ENCODE results near the gene RAB3GAP1. TPM values are rescaled to one million over a fixed set of nuclear protein-coding genes. Genes with fewer than 3 reads are reported as not detected.
A peak's percentile ranks its signal among the peaks of the same experiment; 100 is the strongest.
"Not testable (repeated sequence)": the region's sequence is repeated elsewhere in the genome, so short reads cannot be mapped to it uniquely, and the experiment has no call there.

Gene RAB3GAP1
- total RNA-seq, 1 donor from 2014 or later: 50.4 TPM

DNA sequence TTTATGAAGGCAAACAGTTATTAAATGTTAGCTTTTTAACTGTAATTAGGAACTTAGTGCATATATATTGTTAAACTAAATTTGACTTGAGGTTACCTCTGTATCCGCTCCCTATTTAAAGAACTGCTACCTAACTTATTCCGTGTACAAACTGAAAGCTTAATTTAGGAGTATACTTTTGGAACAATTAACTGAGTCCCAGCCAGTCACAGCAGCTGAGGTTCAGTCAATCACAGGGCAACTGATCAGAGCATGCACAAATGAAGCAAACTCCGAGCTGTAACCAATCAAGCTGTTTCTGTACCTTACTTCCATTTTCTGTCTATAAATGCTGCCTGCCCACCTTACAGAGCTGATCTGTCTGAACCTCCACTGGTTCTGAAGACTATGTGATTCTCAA is 61.2 kb downstream of the RAB3GAP1 start:
- H3K27me3 Mint-ChIP-seq (ENCODE audit: low read depth): no peaks in the 10 kb centered on the region

GRCh38 chr2:135119582-135119981 is 67.5 kb downstream of the RAB3GAP1 start:
- H3K9me3 Mint-ChIP-seq (ENCODE audit: low read depth): no peaks in the 10 kb centered on the region
- H3K27ac Mint-ChIP-seq (ENCODE audit: unreplicated experiment): no peak overlapping the region
- H3K27me3 Mint-ChIP-seq (ENCODE audit: low read depth): no peaks in the 10 kb centered on the region
- DNase-seq (ENCODE audit: low spot score): no peak
- H3K36me3 Mint-ChIP-seq (ENCODE audit: low read depth): peaks cover 7% of the 10 kb centered on the region
- TF ChIP-seq CTCF (IDR thresholded peaks at IDR 0.05): no peak
- H3K4me1 Mint-ChIP-seq (ENCODE audit: low read depth): peaks cover 14% of the 10 kb centered on the region
- no peak overlapping the region for H3K4me3 Mint-ChIP-seq (ENCODE audit: unreplicated experiment)

More for the DNA sequence above, 61.2 kb downstream of the RAB3GAP1 start:
- no peaks in the 10 kb centered on the region for H3K9me3 Mint-ChIP-seq (ENCODE audit: low read depth)
- TF ChIP-seq CTCF (IDR thresholded peaks at IDR 0.05): no peak
- H3K4me1 Mint-ChIP-seq (ENCODE audit: low read depth): no peaks in the 10 kb centered on the region
- no peak overlapping the region for H3K4me3 Mint-ChIP-seq (ENCODE audit: unreplicated experiment)
- peaks cover 10% of the 10 kb centered on the region for H3K36me3 Mint-ChIP-seq (ENCODE audit: low read depth)
- H3K27ac Mint-ChIP-seq (ENCODE audit: unreplicated experiment): no peak overlapping the region
- no peak for DNase-seq (ENCODE audit: low spot score)

GRCh38 chr2:135121016-135121657 is 69.0 kb downstream of the RAB3GAP1 start:
- Mint-ChIP-seq H3K9me3 (ENCODE audit: low read depth) (no peaks in the 10 kb centered on the region), H3K4me1 (ENCODE audit: low read depth) (peaks cover 25% of the 10 kb centered on the region)

GRCh38 chr2:135121658-135122039 is 69.6 kb downstream of the RAB3GAP1 start:
- H3K4me1 Mint-ChIP-seq (ENCODE audit: low read depth): peaks cover 25% of the 10 kb centered on the region
- H3K9me3 Mint-ChIP-seq (ENCODE audit: low read depth); H3K27me3 Mint-ChIP-seq (ENCODE audit: low read depth); DNase-seq (ENCODE audit: low spot score); H3K36me3 Mint-ChIP-seq (ENCODE audit: low read depth); H3K27ac Mint-ChIP-seq (ENCODE audit: unreplicated experiment); H3K4me3 Mint-ChIP-seq (ENCODE audit: unreplicated experiment): not testable (repeated sequence)

More at GRCh38 chr2:135121016-135121657, 69.0 kb downstream of the RAB3GAP1 start:
- Mint-ChIP-seq H3K27ac (ENCODE audit: unreplicated experiment) (no peak overlapping the region), H3K27me3 (ENCODE audit: low read depth) (no peaks in the 10 kb centered on the region), H3K4me3 (ENCODE audit: unreplicated experiment) (no peak overlapping the region), H3K36me3 (ENCODE audit: low read depth) (peaks cover 9% of the 10 kb centered on the region)
- no peak for TF ChIP-seq CTCF (IDR thresholded peaks at IDR 0.05)
- DNase-seq (ENCODE audit: low spot score): no peak

DNA sequence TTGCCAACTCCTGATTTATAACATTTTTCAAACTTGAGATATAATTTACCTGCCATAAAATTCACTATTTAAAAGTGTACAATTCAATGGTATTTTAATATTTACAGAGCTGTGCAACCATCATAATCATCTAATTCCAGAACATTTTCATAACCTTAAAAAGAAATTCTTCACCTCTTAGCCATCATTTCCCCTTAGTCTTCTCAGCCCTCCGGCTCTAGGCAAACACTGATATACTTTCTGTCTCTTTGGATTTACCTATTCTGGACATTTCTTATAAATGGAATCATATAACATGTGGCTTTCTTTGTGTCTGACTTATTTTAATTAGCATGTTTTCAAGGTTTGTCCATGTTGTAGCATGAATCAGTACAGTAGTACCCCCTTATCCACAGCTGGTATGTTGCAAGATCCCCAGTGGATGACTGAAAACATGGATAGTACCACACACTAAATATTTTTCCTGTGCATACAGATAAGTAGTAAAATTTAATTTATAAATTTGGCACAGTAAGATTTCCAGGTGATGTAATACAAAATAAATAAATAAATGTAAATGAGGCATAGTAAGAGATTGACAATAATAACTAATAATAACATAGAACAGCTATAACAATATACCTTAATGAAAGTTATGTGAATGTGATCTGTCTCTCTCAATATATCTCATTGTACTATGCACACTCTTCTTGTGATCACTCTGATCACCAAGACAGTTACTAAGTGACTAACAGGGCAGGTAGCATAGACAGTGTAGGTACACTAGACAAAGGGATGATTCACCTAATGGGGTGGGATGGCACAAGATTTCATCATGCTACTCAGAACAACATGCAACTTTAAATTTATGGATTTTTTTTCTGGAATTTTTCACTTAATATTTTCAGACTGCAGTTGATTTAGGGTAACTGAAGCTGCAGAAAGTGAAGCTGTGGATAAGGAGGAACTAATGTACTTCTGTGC is 73.1 kb downstream of the RAB3GAP1 start:
- Mint-ChIP-seq H3K4me1 (ENCODE audit: low read depth) (peaks cover 25% of the 10 kb centered on the region), H3K4me3 (ENCODE audit: unreplicated experiment) (no peak overlapping the region), H3K36me3 (ENCODE audit: low read depth) (peaks cover 22% of the 10 kb centered on the region), H3K9me3 (ENCODE audit: low read depth) (no peaks in the 10 kb centered on the region), H3K27ac (ENCODE audit: unreplicated experiment) (peak overlapping the region; percentile 71), H3K27me3 (ENCODE audit: low read depth) (no peaks in the 10 kb centered on the region)
- TF ChIP-seq CTCF (IDR thresholded peaks at IDR 0.05): no peak
- no peak for DNase-seq (ENCODE audit: low spot score)
